OCI-LY3 (cell line): ENCODE results near the gene AQP1.

Experiments used
- EZH2phosphoT487 ChIP-seq: fragments of 200-600 bp; shearing (Covaris generic); IDR thresholded peaks from 2 replicates; pipeline ENCODE4 v1.6.1; 2018; ENCODE audit warnings: antibody characterized with exemption, mixed run types, low read depth
- TF ChIP-seq, protein P1 (sequence below): fragments of 200-600, 300-600 bp; sonication (generic); IDR thresholded peaks from 2 replicates; pipeline ENCODE4 v1.5.1; 2014; ENCODE audit warnings: antibody characterized with exemption, low read length, low read depth

DNA sequence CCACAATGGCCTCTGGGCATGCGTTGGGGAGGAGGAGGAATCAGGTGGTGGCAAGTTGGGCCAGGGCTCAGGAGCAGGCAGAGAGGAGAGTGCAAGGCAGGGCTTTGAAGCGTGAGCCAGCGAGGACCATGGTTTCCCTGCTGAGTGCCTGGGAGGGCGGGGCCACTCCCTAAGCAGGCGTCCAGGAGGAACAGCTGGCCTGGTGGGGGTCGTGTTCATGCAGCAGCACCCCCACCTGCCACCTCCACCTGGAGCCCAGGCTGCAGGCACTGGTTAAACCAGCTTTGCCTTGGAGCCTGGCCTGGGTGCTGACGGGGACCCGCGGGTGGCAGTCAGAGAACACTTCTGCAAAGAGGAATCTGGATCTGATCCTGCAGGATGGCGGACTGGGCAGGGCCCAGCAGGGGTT, 24.2 kb upstream of the AQP1 start:
- TF ChIP-seq, protein P1, sequence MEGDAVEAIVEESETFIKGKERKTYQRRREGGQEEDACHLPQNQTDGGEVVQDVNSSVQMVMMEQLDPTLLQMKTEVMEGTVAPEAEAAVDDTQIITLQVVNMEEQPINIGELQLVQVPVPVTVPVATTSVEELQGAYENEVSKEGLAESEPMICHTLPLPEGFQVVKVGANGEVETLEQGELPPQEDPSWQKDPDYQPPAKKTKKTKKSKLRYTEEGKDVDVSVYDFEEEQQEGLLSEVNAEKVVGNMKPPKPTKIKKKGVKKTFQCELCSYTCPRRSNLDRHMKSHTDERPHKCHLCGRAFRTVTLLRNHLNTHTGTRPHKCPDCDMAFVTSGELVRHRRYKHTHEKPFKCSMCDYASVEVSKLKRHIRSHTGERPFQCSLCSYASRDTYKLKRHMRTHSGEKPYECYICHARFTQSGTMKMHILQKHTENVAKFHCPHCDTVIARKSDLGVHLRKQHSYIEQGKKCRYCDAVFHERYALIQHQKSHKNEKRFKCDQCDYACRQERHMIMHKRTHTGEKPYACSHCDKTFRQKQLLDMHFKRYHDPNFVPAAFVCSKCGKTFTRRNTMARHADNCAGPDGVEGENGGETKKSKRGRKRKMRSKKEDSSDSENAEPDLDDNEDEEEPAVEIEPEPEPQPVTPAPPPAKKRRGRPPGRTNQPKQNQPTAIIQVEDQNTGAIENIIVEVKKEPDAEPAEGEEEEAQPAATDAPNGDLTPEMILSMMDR: no peak
- no peak for TF ChIP-seq EZH2phosphoT487
